Lower leg skin (tissue), 3 donors: ENCODE measurements around the gene ENO4.

Source experiments
- CTCF ChIP-seq, 3 donors: fragments of 450-650 bp; IDR thresholded peaks; one replicate each; pipeline ENCODE4 v1.5.1; 2016; ENCODE audit warnings: antibody characterized with exemption in 3 of 3, mild to moderate bottlenecking in 3 of 3, moderate library complexity in 2 of 3
- POLR2A ChIP-seq, 2 donors: fragments of 450-650 bp; IDR thresholded peaks; one replicate each; pipeline ENCODE4 v1.6.1; 2016 to 2017; ENCODE audit warnings: antibody characterized with exemption in 2 of 2, mild to moderate bottlenecking in 1 of 2, moderate library complexity in 1 of 2

- no peak for TF ChIP-seq POLR2A (IDR thresholded peaks at IDR 0.05)
- no peak for TF ChIP-seq CTCF (IDR thresholded peaks at IDR 0.05)
Measured at GRCh38 chr10:116810895-116811294, 38.4 kb upstream of the ENO4 start.
